ENCODE measurements around the gene KCNT1. TPM values are rescaled to one million over a fixed set of nuclear protein-coding genes. Genes with fewer than 3 reads are reported as not detected.

Gene KCNT1
- total RNA-seq, 4 donors from 2014 or later: 0.28 to 0.52 TPM; not detected in 2

- H3K36me3 ChIP-seq: no peaks in the 10 kb centered on the region
- no peaks in the 10 kb centered on the region for H3K9me3 ChIP-seq
- H3K4me3 ChIP-seq: no peak overlapping the region
- H3K4me1 ChIP-seq: no peaks in the 10 kb centered on the region
- intact Hi-C loops (cut with DNase I; ENCODE audit: low total_unique reads): no loop called here
- H3K27me3 ChIP-seq: no peaks in the 10 kb centered on the region
- H3K27ac ChIP-seq: no peak overlapping the region
- TF ChIP-seq CTCF (IDR thresholded peaks at IDR 0.05) (no peak), POLR2A (IDR thresholded peaks at IDR 0.05) (no peak)
- DNase-seq: no peak
Observed at GRCh38 chr9:135815413-135815812, 113.4 kb downstream of the KCNT1 start.

- TF ChIP-seq CTCF (IDR thresholded peaks at IDR 0.05): no peak
- no peak for TF ChIP-seq POLR2A (IDR thresholded peaks at IDR 0.05)
- Histone ChIP-seq H3K4me1 (no peaks in the 10 kb centered on the region), H3K4me3 (no peak overlapping the region), H3K36me3 (no peaks in the 10 kb centered on the region), H3K27me3 (no peaks in the 10 kb centered on the region), H3K9me3 (no peaks in the 10 kb centered on the region), H3K27ac (no peak overlapping the region)
- intact Hi-C loops (cut with DNase I; ENCODE audit: low total_unique reads): no loop called here
- DNase-seq: no peak
Observed at GRCh38 chr9:135815830-135816650, 114.1 kb downstream of the KCNT1 start.

GRCh38 chr9:135816651-135816970, 114.6 kb downstream of the KCNT1 start:
- TF ChIP-seq POLR2A (IDR thresholded peaks at IDR 0.05) (no peak), CTCF (IDR thresholded peaks at IDR 0.05) (no peak)
- no peak for DNase-seq
- Histone ChIP-seq H3K4me3 (no peak overlapping the region), H3K9me3 (no peaks in the 10 kb centered on the region), H3K4me1 (no peaks in the 10 kb centered on the region), H3K27me3 (no peaks in the 10 kb centered on the region), H3K36me3 (no peaks in the 10 kb centered on the region), H3K27ac (no peak overlapping the region)
- intact Hi-C loops (cut with DNase I; ENCODE audit: low total_unique reads): no loop called here

- H3K36me3 ChIP-seq: no peaks in the 10 kb centered on the region
- H3K27ac ChIP-seq: no peak overlapping the region
- intact Hi-C loops (cut with DNase I; ENCODE audit: low total_unique reads): no loop called here
- H3K27me3 ChIP-seq: no peaks in the 10 kb centered on the region
- TF ChIP-seq POLR2A (IDR thresholded peaks at IDR 0.05) (no peak), CTCF (IDR thresholded peaks at IDR 0.05) (no peak)
- no peak overlapping the region for H3K4me3 ChIP-seq
- no peaks in the 10 kb centered on the region for H3K9me3 ChIP-seq
- DNase-seq: no peak
- H3K4me1 ChIP-seq: no peaks in the 10 kb centered on the region
Observed at GRCh38 chr9:135817951-135818717, 116.1 kb downstream of the KCNT1 start.

All from uterus (tissue), 4 donors.